ENCODE data around the gene CA6. TPM values are rescaled to one million over a fixed set of nuclear protein-coding genes. Genes with fewer than 3 reads are reported as not detected.

Gene CA6
- total RNA-seq, 2 donors from 2014 or later: not detected

DNA sequence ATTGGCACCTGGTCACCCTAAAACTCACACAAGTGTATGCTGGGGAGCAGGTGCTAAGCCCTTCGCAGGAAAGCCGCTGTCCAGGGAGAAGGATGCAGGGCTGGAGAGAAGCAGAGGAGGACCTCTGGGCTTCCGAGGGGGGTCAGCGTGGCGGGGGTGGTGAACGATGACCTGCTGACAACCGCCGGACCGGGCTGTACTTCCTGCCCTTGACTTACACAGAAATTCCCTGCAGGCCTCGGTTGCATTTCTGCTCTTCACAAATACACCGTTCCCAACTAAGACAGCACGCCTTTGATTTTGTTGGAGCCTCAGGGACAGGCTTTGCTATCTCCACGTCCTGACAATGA is 42.9 kb downstream of the CA6 start:
- H3K4me3 Mint-ChIP-seq: no peak overlapping the region
- no peak for DNase-seq
- Histone ChIP-seq H3K9ac (ENCODE audit: extremely low read depth, low read length, poor library complexity, severe bottlenecking) (no peak overlapping the region), H3K4me3 (ENCODE audit: low read length) (no peak overlapping the region), H3K9me3 (ENCODE audit: control insufficient read depth, low read length) (no peaks in the 10 kb centered on the region), H3K4me1 (ENCODE audit: control insufficient read depth, insufficient read depth, low read length) (no peaks in the 10 kb centered on the region), H3K36me3 (ENCODE audit: control insufficient read depth, insufficient read depth, low read length) (no peaks in the 10 kb centered on the region), H3K27me3 (ENCODE audit: control insufficient read depth, insufficient read depth, low read length, poor library complexity, severe bottlenecking) (no peaks in the 10 kb centered on the region), H3K27ac (ENCODE audit: low read depth, low read length) (no peak overlapping the region)
- TF ChIP-seq, protein P1, sequence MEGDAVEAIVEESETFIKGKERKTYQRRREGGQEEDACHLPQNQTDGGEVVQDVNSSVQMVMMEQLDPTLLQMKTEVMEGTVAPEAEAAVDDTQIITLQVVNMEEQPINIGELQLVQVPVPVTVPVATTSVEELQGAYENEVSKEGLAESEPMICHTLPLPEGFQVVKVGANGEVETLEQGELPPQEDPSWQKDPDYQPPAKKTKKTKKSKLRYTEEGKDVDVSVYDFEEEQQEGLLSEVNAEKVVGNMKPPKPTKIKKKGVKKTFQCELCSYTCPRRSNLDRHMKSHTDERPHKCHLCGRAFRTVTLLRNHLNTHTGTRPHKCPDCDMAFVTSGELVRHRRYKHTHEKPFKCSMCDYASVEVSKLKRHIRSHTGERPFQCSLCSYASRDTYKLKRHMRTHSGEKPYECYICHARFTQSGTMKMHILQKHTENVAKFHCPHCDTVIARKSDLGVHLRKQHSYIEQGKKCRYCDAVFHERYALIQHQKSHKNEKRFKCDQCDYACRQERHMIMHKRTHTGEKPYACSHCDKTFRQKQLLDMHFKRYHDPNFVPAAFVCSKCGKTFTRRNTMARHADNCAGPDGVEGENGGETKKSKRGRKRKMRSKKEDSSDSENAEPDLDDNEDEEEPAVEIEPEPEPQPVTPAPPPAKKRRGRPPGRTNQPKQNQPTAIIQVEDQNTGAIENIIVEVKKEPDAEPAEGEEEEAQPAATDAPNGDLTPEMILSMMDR (conservative IDR thresholded peaks at IDR 0.05): no peak
- WGBS, 2 experiments (ENCODE audit: insufficient coverage in 1 of 2, insufficient read length in 1 of 2): 93 to 95% methylated on average over 11 to 13 of the region's 13 CpGs
- H3K36me3 Mint-ChIP-seq (ENCODE audit: low read depth): no peaks in the 10 kb centered on the region
- H3K27me3 Mint-ChIP-seq (ENCODE audit: insufficient read depth): peaks cover 2% of the 10 kb centered on the region
- no peak overlapping the region for H3K27ac Mint-ChIP-seq
- H3K4me1 Mint-ChIP-seq: peaks cover 5% of the 10 kb centered on the region
- peaks cover 9% of the 10 kb centered on the region for H3K9me3 Mint-ChIP-seq

DNA sequence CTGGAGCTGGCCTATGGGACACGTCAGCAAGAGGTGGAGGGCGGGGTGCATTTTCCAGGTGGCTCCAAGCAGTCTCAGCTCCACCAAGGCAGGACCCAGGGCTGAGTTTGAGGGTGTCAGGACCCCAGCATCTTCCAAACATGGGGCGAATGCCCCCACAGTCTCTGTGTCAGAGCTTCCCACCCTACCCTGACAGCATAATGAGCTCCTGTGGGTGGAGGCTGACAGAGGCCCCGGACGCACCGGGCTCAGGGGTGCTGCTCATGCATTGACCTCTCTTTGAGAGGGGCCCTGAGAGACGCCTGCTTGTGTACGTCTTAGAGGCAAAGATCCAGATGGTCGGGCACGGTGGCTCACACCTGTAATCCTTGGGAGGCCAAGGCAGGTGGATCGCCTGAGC is 43.4 kb downstream of the CA6 start:
- no peak overlapping the region for H3K27ac ChIP-seq (ENCODE audit: low read depth, low read length)
- no peak for DNase-seq
- Mint-ChIP-seq H3K27me3 (ENCODE audit: insufficient read depth) (peaks cover 2% of the 10 kb centered on the region), H3K4me3 (no peak overlapping the region), H3K27ac (no peak overlapping the region), H3K36me3 (ENCODE audit: low read depth) (no peaks in the 10 kb centered on the region), H3K4me1 (peaks cover 5% of the 10 kb centered on the region), H3K9me3 (peaks cover 9% of the 10 kb centered on the region)
- TF ChIP-seq, protein P1 (conservative IDR thresholded peaks at IDR 0.05): no peak
- H3K9ac ChIP-seq (ENCODE audit: extremely low read depth, low read length, poor library complexity, severe bottlenecking): no peak overlapping the region
- no peaks in the 10 kb centered on the region for H3K27me3 ChIP-seq (ENCODE audit: control insufficient read depth, insufficient read depth, low read length, poor library complexity, severe bottlenecking)
- H3K9me3 ChIP-seq (ENCODE audit: control insufficient read depth, low read length): no peaks in the 10 kb centered on the region
- no peaks in the 10 kb centered on the region for H3K4me1 ChIP-seq (ENCODE audit: control insufficient read depth, insufficient read depth, low read length)
- WGBS, 2 experiments (ENCODE audit: insufficient coverage in 1 of 2, insufficient read length in 1 of 2): 93 to 95% methylated on average over 11 of the region's 11 CpGs
- no peak overlapping the region for H3K4me3 ChIP-seq (ENCODE audit: low read length)
- no peaks in the 10 kb centered on the region for H3K36me3 ChIP-seq (ENCODE audit: control insufficient read depth, insufficient read depth, low read length)

DNA sequence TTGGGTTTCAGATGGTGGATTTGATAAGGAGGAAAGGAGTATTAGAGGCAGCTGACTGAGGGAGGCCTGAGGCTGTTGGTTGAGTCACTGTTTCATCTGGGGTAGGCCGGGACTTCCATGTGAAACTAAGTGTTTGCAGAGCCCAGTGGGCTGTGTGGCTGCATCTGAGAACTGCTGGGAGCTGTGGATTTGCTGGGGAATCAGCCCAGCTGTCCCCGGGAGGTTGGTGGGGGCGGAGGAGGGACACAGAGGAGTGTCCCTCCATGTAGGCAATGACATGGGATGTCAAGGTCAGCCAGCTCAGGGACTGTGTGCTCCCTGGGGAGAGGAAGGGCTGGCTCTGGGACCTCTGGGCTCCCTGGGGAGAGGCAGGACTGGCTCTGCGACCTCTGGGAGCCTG is 44.2 kb downstream of the CA6 start:
- Histone ChIP-seq H3K36me3 (ENCODE audit: control insufficient read depth, insufficient read depth, low read length) (no peaks in the 10 kb centered on the region), H3K27me3 (ENCODE audit: control insufficient read depth, insufficient read depth, low read length, poor library complexity, severe bottlenecking) (no peaks in the 10 kb centered on the region), H3K9ac (ENCODE audit: extremely low read depth, low read length, poor library complexity, severe bottlenecking) (no peak overlapping the region), H3K4me3 (ENCODE audit: low read length) (no peak overlapping the region), H3K9me3 (ENCODE audit: control insufficient read depth, low read length) (no peaks in the 10 kb centered on the region), H3K4me1 (ENCODE audit: control insufficient read depth, insufficient read depth, low read length) (no peaks in the 10 kb centered on the region), H3K27ac (ENCODE audit: low read depth, low read length) (no peak overlapping the region)
- peaks cover 9% of the 10 kb centered on the region for H3K9me3 Mint-ChIP-seq
- H3K4me3 Mint-ChIP-seq: no peak overlapping the region
- no peak overlapping the region for H3K27ac Mint-ChIP-seq
- H3K4me1 Mint-ChIP-seq: peaks cover 5% of the 10 kb centered on the region
- H3K36me3 Mint-ChIP-seq (ENCODE audit: low read depth): no peaks in the 10 kb centered on the region
- TF ChIP-seq, protein P1 (conservative IDR thresholded peaks at IDR 0.05): no peak
- DNase-seq: no peak
- 80 to 93% methylated on average over 1 to 4 of the region's 4 CpGs for WGBS, 2 experiments (ENCODE audit: insufficient coverage in 1 of 2, insufficient read length in 1 of 2)
- H3K27me3 Mint-ChIP-seq (ENCODE audit: insufficient read depth): peaks cover 2% of the 10 kb centered on the region

Measured in endodermal cell (in vitro differentiated cells).